NCI-H226 (cell line): ENCODE results near the gene RPL5.
A peak's percentile ranks its signal among the peaks of the same experiment; 100 is the strongest.

Source experiments
- DNase-seq: peaks from one replicate; pipeline ENCODE4 v3.0.0-alpha.2; 2015

RPL5 gene

GRCh38 chr1:92858564-92859399 is 26.9 kb downstream of the RPL5 start:
- peak; percentile 64 for DNase-seq

- no peak for DNase-seq
These were observed 27.7 kb downstream of the RPL5 start for GRCh38 chr1:92859400-92860039.

GRCh38 chr1:92862605-92863004 is 30.8 kb downstream of the RPL5 start:
- DNase-seq, result no peak

- DNase-seq, result no peak
These were observed 32.3 kb downstream of the RPL5 start for GRCh38 chr1:92864131-92864530.

- no peak for DNase-seq
These were observed 38.8 kb downstream of the RPL5 start for GRCh38 chr1:92870591-92870990.

- no peak for DNase-seq
These were observed 40.9 kb downstream of the RPL5 start for GRCh38 chr1:92872719-92873118.

- no peak for DNase-seq
These were observed 43.1 kb downstream of the RPL5 start for GRCh38 chr1:92874987-92875386.

GRCh38 chr1:92876351-92876750 is 44.5 kb downstream of the RPL5 start:
- DNase-seq, result no peak

- DNase-seq, result no peak
These were observed 45.4 kb downstream of the RPL5 start for GRCh38 chr1:92877081-92877711.

- DNase-seq, result no peak
These were observed 46.0 kb downstream of the RPL5 start for GRCh38 chr1:92877792-92878191.

- DNase-seq, result no peak
These were observed 47.6 kb downstream of the RPL5 start for GRCh38 chr1:92879316-92879968.

- DNase-seq, result no peak
These were observed 49.6 kb downstream of the RPL5 start for GRCh38 chr1:92881391-92881790.

- DNase-seq, result no peak
These were observed 51.0 kb downstream of the RPL5 start for GRCh38 chr1:92882819-92883218.

- no peak for DNase-seq
These were observed 51.5 kb downstream of the RPL5 start for GRCh38 chr1:92883297-92883696.

GRCh38 chr1:92884195-92884594 is 52.4 kb downstream of the RPL5 start:
- no peak for DNase-seq

GRCh38 chr1:92886886-92887419 is 55.1 kb downstream of the RPL5 start:
- DNase-seq, result no peak

GRCh38 chr1:92887465-92887864 is 55.6 kb downstream of the RPL5 start:
- DNase-seq, result no peak
